GM06990 (cell line): ENCODE results near the gene PCF11.

Experiments used
- DNase-seq: peaks from one replicate; pipeline ENCODE4 v3.0.0-alpha.2; 2011; ENCODE audit not compliant: insufficient read length; ENCODE audit errors: extremely low read depth
- H3K27me3 ChIP-seq: replicated peaks from 2 replicates; pipeline ENCODE4 v1.6.0; 2011; ENCODE audit warnings: low read length; ENCODE audit not compliant: control insufficient read depth, insufficient read depth
- H3K36me3 ChIP-seq: 2 replicates; pipeline ENCODE4 v1.5.1; 2011; ENCODE audit warnings: low read length; ENCODE audit not compliant: control insufficient read depth, insufficient read depth
- H3K4me3 ChIP-seq: replicated peaks from 2 replicates; pipeline ENCODE4 v1.5.1; 2011; ENCODE audit warnings: low read depth, mild to moderate bottlenecking, control low read depth, low read length
- TF ChIP-seq, protein P1 (sequence below): IDR thresholded peaks from 2 replicates; pipeline ENCODE4 v1.5.1; 2011; ENCODE audit warnings: low read length, control low read depth, mild to moderate bottlenecking, inconsistent platforms; ENCODE audit not compliant: insufficient read depth, poor library complexity, severe bottlenecking

The PCF11 gene

DNA sequence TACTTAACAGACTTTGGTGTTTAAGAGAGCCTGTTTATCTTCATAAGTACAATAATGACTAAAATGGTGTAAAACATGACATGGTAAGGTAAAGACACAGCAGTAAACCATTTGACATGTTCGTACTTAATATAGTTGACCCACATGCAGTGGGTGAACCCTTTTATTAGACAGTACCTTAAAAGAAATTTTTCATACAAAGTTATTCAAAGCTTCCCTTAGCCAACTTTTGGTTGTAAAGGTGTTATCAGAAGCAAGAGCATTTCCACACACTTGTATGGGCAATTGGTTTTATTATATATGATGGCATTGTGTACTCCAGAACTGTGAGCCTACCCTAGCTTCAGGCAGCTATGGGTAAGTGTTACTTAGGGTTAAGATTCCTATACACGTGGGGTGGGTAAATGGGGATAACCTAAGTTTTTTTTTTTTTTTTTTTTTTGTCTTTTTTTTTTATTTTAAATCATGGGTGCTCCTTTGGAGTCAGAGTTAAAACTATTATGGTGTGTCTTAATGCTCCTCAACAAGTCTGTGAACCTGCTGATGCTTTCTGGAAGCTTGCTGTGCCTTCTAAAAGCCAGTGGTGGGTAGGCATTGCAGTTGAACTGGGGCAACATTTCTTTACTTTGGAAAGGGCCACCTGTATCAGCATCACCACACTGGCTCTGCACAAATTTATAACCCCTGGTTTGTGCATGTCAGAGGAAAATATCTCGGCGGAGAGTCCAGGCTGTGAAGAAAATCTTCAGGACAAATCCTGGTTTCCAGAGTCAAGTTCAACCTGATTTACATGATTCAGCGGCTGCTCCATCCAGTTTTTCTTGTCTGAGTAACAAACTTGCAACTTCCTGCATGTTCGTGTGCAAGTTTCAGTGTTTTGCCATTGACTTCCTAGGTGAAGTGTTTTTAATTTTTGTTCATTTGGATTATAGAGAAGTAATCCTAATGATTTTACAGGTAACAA lies 3.3 kb downstream of the PCF11 start:
- Histone ChIP-seq H3K36me3 (peaks cover 2% of the 10 kb centered on the region; the same call in 1 of the 2 replicates), H3K4me3 (peak overlapping the region; percentile 83), H3K27me3 (no peaks in the 10 kb centered on the region)
- TF ChIP-seq, protein P1, sequence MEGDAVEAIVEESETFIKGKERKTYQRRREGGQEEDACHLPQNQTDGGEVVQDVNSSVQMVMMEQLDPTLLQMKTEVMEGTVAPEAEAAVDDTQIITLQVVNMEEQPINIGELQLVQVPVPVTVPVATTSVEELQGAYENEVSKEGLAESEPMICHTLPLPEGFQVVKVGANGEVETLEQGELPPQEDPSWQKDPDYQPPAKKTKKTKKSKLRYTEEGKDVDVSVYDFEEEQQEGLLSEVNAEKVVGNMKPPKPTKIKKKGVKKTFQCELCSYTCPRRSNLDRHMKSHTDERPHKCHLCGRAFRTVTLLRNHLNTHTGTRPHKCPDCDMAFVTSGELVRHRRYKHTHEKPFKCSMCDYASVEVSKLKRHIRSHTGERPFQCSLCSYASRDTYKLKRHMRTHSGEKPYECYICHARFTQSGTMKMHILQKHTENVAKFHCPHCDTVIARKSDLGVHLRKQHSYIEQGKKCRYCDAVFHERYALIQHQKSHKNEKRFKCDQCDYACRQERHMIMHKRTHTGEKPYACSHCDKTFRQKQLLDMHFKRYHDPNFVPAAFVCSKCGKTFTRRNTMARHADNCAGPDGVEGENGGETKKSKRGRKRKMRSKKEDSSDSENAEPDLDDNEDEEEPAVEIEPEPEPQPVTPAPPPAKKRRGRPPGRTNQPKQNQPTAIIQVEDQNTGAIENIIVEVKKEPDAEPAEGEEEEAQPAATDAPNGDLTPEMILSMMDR, result no peak
- DNase-seq, result no peak

DNA sequence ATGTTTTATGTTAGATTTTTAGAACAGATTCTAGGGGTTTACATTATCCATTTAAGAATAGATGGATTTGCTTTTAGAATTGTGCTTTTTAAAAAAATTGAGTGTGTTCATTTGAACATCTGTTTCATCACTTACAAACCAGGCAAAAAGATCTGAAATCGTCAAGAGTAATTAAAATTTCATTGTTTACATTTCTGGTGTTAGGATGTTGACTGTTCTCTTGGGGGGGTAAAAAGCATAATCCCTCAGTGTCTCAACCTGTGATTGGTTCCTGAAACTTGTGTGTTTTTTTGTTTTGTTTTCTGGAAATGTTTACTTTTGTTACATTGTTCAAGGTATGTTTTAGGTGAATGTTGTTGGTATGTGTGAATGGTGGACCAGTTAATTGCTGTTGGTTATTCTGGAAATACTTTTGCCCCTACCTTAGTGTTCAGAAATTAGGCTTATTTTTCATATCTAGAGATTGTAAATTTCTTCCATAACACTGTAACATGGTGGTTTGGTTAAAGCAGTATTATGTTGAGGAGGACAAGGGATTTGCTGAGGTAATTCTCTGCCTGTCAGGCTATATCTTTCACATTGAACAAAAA lies 4.8 kb downstream of the PCF11 start:
- Histone ChIP-seq H3K36me3 (peaks cover 7% of the 10 kb centered on the region), H3K27me3 (no peaks in the 10 kb centered on the region), H3K4me3 (no peak overlapping the region; the same call in 1 of the 2 replicates)
- TF ChIP-seq, protein P1, result no peak
- no peak for DNase-seq

DNA sequence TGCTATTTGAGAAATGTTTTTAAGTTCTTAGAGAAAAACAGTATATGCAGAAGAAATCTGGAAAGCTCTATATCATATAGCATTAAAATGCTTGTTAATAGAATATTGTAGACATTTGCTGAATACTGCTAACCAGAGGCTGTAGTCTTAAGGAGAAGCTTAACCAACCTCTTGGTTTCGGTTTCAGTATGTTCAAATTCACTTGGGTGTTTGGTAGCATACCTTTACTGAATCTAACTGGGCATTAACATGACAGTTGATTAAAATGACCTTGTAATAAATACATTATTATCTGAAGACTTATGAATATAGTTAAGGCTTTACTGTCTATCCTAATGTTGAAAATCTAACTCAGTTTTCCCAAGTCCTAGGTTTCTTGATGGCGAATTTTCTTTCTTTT lies 5.4 kb downstream of the PCF11 start:
- no peak for DNase-seq
- TF ChIP-seq, protein P1, result no peak
- Histone ChIP-seq H3K36me3 (peaks cover 7% of the 10 kb centered on the region), H3K4me3 (no peak overlapping the region), H3K27me3 (no peaks in the 10 kb centered on the region)

DNA sequence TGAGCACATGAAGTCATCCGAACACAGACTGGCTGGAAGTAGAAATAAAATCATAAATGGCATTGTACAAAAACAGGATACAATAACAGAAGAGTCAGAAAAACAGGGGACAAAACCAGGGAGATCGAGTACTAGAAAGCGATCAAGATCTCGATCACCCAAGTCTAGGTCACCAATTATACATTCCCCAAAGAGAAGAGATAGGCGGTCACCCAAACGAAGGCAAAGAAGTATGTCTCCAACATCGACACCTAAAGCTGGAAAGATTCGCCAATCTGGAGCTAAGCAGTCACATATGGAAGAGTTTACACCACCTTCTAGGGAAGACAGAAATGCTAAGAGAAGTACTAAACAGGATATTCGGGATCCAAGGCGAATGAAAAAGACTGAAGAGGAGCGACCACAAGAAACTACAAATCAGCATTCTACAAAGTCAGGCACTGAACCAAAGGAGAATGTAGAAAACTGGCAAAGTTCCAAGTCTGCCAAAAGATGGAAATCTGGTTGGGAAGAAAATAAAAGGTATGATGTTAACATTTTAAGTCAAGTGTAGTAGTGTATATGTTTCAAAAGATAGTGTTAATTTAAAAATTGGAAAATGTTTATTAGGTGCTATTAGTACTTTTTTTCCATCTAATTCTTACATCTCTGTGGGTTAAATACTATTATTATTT lies 9.4 kb downstream of the PCF11 start:
- Histone ChIP-seq H3K4me3 (no peak overlapping the region), H3K36me3 (peaks cover 21% of the 10 kb centered on the region), H3K27me3 (no peaks in the 10 kb centered on the region)
- DNase-seq, result no peak
- TF ChIP-seq, protein P1, result no peak

GRCh38 chr11:83168756-83169155 lies 11.8 kb downstream of the PCF11 start:
- H3K4me3 ChIP-seq, result no peak overlapping the region
- TF ChIP-seq, protein P1, result no peak
- DNase-seq, result no peak

More at GRCh38 chr11:83168756-83169155, 11.8 kb downstream of the PCF11 start:
- Histone ChIP-seq H3K27me3 (no peaks in the 10 kb centered on the region), H3K36me3 (peaks cover 21% of the 10 kb centered on the region)
